ENCODE measurements around the gene WWOX.

The WWOX gene

GRCh38 chr16:78732696-78733095 lies 633.2 kb downstream of the WWOX start:
- no peak for DNase-seq (ENCODE audit: low read depth)
- TF ChIP-seq CTCF (IDR thresholded peaks at IDR 0.05; ENCODE audit: control insufficient read depth, insufficient read depth, low read depth, low read length, missing control alignments): no peak
- no peak overlapping the region for H3K4me3 ChIP-seq (ENCODE audit: control insufficient read depth, low read depth, low read length)

GRCh38 chr16:78735337-78735736 lies 635.9 kb downstream of the WWOX start:
- no peak for TF ChIP-seq CTCF (IDR thresholded peaks at IDR 0.05; ENCODE audit: control insufficient read depth, insufficient read depth, low read depth, low read length, missing control alignments)
- DNase-seq (ENCODE audit: low read depth): no peak
- no peak overlapping the region for H3K4me3 ChIP-seq (ENCODE audit: control insufficient read depth, low read depth, low read length)

GRCh38 chr16:78737630-78738029 lies 638.2 kb downstream of the WWOX start:
- no peak for DNase-seq (ENCODE audit: low read depth)
- H3K4me3 ChIP-seq (ENCODE audit: control insufficient read depth, low read depth, low read length): no peak overlapping the region
- TF ChIP-seq CTCF (IDR thresholded peaks at IDR 0.05; ENCODE audit: control insufficient read depth, insufficient read depth, low read depth, low read length, missing control alignments): no peak

GRCh38 chr16:78738557-78738956 lies 639.1 kb downstream of the WWOX start:
- no peak overlapping the region for H3K4me3 ChIP-seq (ENCODE audit: control insufficient read depth, low read depth, low read length)
- no peak for TF ChIP-seq CTCF (IDR thresholded peaks at IDR 0.05; ENCODE audit: control insufficient read depth, insufficient read depth, low read depth, low read length, missing control alignments)
- DNase-seq (ENCODE audit: low read depth): no peak

DNA sequence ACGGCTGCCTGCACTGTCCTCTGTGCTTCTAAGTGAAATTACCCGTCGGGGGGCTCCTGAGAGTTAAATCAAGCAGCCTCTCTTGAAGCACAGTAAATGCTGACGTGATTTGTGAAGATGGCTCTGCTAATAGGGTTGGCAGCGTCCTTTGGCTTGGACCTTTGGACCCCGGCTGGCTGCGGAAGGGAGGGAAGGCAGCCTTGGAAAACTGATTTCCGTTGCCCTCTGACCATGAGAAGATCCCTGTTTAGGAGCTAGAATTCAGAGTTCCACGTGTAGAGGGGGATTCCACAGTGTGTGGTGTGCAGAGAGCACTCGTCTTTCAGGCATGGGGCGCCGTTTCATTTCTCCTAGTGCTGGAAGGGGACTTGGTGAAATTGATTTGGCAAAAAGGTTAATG lies 640.8 kb downstream of the WWOX start:
- no peak for TF ChIP-seq CTCF (IDR thresholded peaks at IDR 0.05; ENCODE audit: control insufficient read depth, insufficient read depth, low read depth, low read length, missing control alignments)

GRCh38 chr16:78742501-78743283 lies 643.2 kb downstream of the WWOX start:
- no peak for DNase-seq (ENCODE audit: low read depth)
- TF ChIP-seq CTCF (IDR thresholded peaks at IDR 0.05; ENCODE audit: control insufficient read depth, insufficient read depth, low read depth, low read length, missing control alignments): no peak
- no peak overlapping the region for H3K4me3 ChIP-seq (ENCODE audit: control insufficient read depth, low read depth, low read length)

More for the DNA sequence above, 640.8 kb downstream of the WWOX start:
- H3K4me3 ChIP-seq (ENCODE audit: control insufficient read depth, low read depth, low read length): no peak overlapping the region
- DNase-seq (ENCODE audit: low read depth): no peak
